ENCODE measurements around the gene HAUS6.

DNA sequence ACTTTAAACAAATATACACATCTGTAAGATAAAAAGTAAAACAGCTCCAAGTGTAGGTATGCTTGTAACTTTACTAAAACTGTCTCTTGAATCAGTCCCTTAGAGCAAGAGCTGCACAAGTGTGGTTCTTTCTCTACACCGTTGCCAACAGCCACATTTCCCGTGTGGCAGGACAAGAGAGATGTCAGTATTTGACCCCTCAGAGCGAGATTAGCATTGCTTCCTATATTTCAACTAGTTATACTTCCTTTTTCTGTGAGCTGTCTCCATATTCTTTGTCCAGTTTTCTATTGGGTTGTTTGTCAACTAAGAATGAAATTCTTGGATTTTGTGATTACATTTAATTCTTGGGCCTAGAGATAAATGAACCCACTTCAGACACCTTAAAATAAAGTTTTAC lies 16.5 kb upstream of the HAUS6 start:
- TF ChIP-seq EZH2 (IDR thresholded peaks at IDR 0.05; ENCODE audit: borderline replicate concordance, insufficient read depth, low read depth, low read length, poor library complexity, severe bottlenecking) (no peak), CTCF (IDR thresholded peaks at IDR 0.05) (no peak)

All from B cell (primary cell).